Upper lobe of left lung (tissue), 4 donors: ENCODE results near the gene LRRTM1.

ENCODE experiments used
- CTCF ChIP-seq, 6 experiments: fragments of 450-650 bp in 4 of 6; fragments of 200-600 bp in 2 of 6; sonication (generic) in 2 of 6; IDR thresholded peaks; one replicate each; pipeline ENCODE4 v1.5.1; 2016 to 2019; ENCODE audit warnings: antibody characterized with exemption in 6 of 6
- EP300 ChIP-seq, 4 donors: sonication (generic); formaldehyde crosslinking; IDR thresholded peaks; one replicate each; pipeline ENCODE4 v1.5.1; 2017; ENCODE audit warnings: antibody characterized with exemption in 4 of 4, control low read depth in 2 of 4
- POLR2A ChIP-seq, 4 donors: fragments of 450-650 bp; IDR thresholded peaks; one replicate each; pipeline ENCODE4 v1.5.1; 2016 to 2017; ENCODE audit warnings: antibody characterized with exemption in 4 of 4, mild to moderate bottlenecking in 2 of 4
- POLR2AphosphoS5 ChIP-seq, 2 donors: sonication (generic); formaldehyde crosslinking; IDR thresholded peaks; one replicate each; pipeline ENCODE4 v1.5.1; 2017; ENCODE audit warnings: antibody characterized with exemption in 2 of 2

DNA sequence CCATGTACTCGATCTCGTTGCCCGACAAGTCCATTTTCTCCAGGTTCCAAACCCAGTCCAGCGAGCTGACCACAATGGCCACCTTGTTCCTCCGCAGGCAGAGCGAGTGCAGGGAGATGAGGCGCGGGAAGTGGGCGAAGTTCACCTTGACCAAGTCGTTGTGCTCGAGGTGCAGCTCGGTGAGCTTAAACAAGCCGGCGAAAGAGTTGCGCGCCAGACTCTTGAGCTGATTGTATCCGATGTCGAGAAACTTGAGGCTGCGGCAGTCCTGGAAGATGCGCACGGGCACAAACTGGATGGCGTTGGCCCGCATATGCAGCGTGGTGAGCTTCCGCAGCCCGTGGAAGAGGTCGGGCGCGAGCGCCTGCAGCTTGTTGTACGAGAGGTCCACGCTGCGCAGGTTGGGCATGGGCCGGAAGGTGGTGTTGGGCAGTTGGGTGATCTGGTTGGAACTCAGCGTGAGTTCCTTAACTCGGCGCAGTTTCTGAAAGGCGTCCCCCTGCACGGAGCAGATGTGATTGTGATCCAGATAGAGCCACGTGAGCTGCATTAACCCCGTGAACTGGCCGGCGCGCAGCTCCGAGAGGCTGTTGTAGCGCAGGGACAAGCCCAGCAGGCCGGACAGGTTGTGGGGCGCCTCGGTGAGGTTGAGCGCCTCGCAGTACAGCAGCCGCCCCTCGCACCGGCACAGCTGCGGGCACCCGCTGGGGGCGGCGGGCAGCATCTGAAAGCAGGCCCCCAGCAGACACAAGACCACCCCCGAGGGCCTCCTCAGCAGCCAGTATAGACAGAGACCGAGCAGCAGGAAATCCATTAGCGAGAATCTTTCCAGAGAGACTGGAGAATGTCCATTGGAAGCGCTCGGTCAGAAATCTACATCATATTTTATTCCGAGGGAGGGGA lies 1.3 kb downstream of the LRRTM1 start:
- TF ChIP-seq CTCF (IDR thresholded peaks at IDR 0.05) (no peak), POLR2A (IDR thresholded peaks at IDR 0.05) (no peak), POLR2AphosphoS5 (IDR thresholded peaks at IDR 0.05) (no peak), EP300 (IDR thresholded peaks at IDR 0.05) (no peak)
